Memory B cell (primary cell): ENCODE measurements around the gene NACA.
"Not testable (repeated sequence)": the region's sequence is repeated elsewhere in the genome, so short reads cannot be mapped to it uniquely, and the experiment has no call there.

ENCODE experiments used
- ATAC-seq: fragments of 150-1000 bp; cut with Tn5 transposase; 2 replicates; pipeline ENCODE4 v1.10.0; 2021; ENCODE audit warnings: low read depth, mild to moderate bottlenecking, moderate library complexity
- DNase-seq, 2 donors: peaks; one replicate each; pipeline ENCODE4 v3.0.0; 2022; ENCODE audit warnings: low spot score in 2 of 2
- H3K27ac Mint-ChIP-seq: one replicate; pipeline ENCODE4 v1.8.0; 2022; ENCODE audit warnings: mild to moderate bottlenecking, moderate library complexity, mixed read lengths
- H3K27me3 Mint-ChIP-seq: one replicate; pipeline ENCODE4 v1.8.0; 2022; ENCODE audit warnings: mixed read lengths
- H3K36me3 Mint-ChIP-seq: one replicate; pipeline ENCODE4 v1.8.0; 2022; ENCODE audit warnings: mild to moderate bottlenecking, mixed read lengths
- H3K4me1 Mint-ChIP-seq: one replicate; pipeline ENCODE4 v1.8.0; 2022; ENCODE audit warnings: mixed read lengths
- H3K4me3 Mint-ChIP-seq: one replicate; pipeline ENCODE4 v1.8.0; 2022; ENCODE audit warnings: mild to moderate bottlenecking, moderate library complexity, mixed read lengths
- H3K9me3 Mint-ChIP-seq: one replicate; pipeline ENCODE4 v1.8.0; 2022; ENCODE audit warnings: mixed read lengths

NACA gene

DNA sequence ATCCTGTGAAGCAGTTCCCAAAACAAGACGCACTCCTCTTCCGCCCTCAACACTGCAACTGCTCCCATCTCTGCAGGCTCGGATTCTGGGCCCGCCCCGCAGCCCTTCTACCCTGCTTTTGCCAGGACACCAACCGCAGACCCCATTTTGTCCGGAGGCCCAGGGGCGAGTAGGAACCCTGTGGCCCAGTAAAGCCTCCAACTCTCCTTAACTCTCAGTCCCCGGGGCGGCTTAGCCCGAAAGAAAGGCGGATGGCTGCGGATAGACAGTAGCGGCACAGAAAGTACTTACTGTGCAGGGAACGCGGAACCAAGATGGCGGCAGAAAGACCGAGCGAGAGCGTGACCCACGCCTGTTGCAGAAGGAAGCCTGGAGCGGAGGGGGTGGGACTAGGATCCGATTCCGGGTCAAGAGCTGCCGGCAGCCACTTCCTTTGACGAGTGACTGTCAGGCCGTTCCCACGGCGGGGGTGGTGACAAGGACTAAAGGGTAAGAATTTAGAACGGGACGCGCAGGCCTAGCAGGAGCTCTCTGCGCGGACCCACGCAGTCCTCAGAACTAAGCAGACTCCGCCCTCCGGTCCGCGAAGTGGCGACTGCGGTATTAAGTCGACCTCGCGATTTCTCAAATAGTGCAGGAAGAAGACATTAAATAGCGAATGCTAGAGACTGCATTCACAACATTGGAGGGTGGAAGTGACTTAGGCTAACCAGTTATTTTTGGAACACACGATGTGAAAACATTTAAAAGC, at the start of gene NACA:
TSS of gene NACA (minus strand) at position 328 of the 751 bp plus-strand sequence. CDS start 778 bp downstream, outside the sequence.
- Mint-ChIP-seq H3K4me1 (peaks cover 34% of the 10 kb centered on the region), H3K27ac (peak within 1 kb of the TSS; percentile 87), H3K9me3 (no peaks in the 10 kb centered on the region), H3K36me3 (peaks cover 22% of the 10 kb centered on the region), H3K27me3 (no peaks in the 10 kb centered on the region), H3K4me3 (peak within 1 kb of the TSS; percentile 87)
- ATAC-seq, result peak; percentile 90
- peak; percentile 82 to 92 for DNase-seq

DNA sequence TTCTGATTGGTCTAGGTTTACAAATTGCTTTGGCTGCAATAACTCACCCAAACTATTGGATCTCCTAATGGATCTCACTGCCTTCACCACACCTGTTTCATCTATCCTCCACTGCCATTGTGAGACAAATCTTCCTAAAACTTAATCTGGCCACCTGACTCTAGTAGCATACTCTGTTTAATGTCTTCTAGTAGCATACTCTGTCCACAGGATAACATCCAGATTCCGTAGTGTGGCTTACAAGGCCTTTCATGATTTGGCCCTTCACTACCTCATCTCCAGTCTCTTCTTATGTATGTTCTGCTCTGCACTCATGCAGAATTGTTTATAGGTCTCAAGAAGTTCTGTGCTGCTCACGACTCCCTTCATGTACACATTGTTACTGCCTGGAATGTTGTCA, 48.0 kb upstream of the NACA start:
- ATAC-seq, result no peak
- H3K27ac Mint-ChIP-seq, result no peak overlapping the region
- H3K27me3 Mint-ChIP-seq, result no peaks in the 10 kb centered on the region
- DNase-seq, result no peak
- no peak overlapping the region for H3K4me3 Mint-ChIP-seq
- H3K36me3 Mint-ChIP-seq, result no peaks in the 10 kb centered on the region
- peaks cover 8% of the 10 kb centered on the region for H3K4me1 Mint-ChIP-seq
- no peaks in the 10 kb centered on the region for H3K9me3 Mint-ChIP-seq

DNA sequence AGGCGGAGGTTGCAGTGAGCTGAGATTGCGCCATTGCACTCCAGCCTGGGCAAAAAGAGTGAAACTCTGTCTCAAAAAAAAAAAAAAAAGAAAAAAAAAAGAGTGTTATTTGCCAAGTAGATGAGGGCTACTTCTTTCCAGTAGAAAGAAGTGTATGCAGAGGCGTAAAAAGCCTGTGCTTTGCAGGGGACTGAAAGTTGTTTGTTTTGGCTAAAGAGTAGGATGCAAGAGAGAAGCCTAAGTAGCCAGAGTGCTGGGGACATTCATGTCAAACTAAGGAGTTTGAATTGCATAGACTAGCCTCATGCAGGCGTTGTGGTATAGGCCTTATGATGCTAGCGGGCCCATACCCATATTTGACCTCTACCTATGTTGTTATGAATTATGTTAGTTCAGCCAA, 47.5 kb upstream of the NACA start:
- ATAC-seq (no peak), DNase-seq (no peak)
- Mint-ChIP-seq H3K27me3 (no peaks in the 10 kb centered on the region), H3K36me3 (no peaks in the 10 kb centered on the region), H3K4me1 (peaks cover 8% of the 10 kb centered on the region), H3K9me3 (no peaks in the 10 kb centered on the region), H3K27ac (no peak overlapping the region), H3K4me3 (no peak overlapping the region)

DNA sequence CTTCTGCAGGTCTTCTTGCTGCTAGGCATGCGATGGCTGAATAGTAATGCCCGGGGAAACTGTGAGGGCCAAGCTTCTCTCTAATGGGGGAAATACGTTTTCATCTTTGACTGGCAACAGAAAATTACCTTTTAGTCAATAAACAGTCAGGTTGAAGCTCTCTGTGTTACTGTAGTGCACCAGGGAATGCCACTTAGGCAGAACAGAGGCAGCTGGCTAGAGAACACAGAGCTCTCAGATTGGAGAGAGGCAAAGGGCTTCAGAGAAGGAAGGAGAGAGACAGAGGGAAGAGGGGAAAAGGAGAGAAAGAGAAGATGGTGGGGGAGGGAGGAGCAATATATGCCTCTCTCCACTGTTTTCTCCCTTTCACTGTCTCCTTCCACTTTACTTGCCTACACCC, 44.8 kb upstream of the NACA start:
- ATAC-seq (no peak), DNase-seq (no peak)
- Mint-ChIP-seq H3K27me3 (no peaks in the 10 kb centered on the region), H3K4me1 (peaks cover 12% of the 10 kb centered on the region), H3K27ac (peak overlapping the region; percentile 6), H3K4me3 (no peak overlapping the region), H3K36me3 (no peaks in the 10 kb centered on the region), H3K9me3 (no peaks in the 10 kb centered on the region)

DNA sequence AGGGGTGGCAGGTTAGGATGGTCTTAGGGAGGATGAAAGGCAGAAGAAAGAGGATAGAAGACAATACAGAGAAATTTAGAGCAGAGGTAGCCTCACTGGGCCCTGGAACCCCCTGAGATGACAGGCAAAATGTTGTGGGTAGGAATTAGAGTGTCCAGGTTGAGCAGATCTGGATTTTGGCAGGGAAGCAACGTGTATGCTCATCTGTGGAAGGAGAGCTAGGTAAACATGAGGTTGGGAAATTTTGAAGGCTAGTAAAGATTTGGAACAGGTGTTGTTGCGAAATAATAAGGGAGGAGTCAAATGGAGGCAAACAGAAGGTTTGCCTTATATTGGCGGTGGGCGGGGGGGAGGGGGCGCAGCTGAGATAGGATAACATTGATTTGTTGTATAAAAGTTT, 43.3 kb upstream of the NACA start:
- Mint-ChIP-seq H3K4me1 (peaks cover 9% of the 10 kb centered on the region), H3K27me3 (no peaks in the 10 kb centered on the region), H3K27ac (no peak overlapping the region), H3K9me3 (no peaks in the 10 kb centered on the region), H3K4me3 (no peak overlapping the region), H3K36me3 (no peaks in the 10 kb centered on the region)
- ATAC-seq, result no peak
- DNase-seq, result no peak

DNA sequence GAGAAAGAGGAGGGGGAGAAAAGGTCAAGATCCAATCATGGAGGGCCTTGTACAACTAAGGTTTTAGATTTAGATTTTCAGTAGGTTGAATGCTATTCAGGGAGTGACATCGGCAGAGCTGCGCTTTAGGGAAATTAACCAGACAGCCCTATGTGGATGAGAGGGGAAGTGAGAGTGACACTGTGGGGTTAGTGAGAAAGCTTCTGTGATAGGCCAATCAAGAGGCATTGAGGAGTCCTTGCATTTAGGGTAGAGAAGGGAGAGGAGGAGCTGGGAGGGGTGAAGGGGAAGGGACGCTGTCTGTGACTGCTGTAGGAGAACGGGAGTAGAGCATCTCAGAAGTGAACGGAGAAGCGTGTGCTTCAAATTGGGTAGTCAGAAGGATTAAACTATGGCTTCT, 41.4 kb upstream of the NACA start:
- Mint-ChIP-seq H3K9me3 (no peaks in the 10 kb centered on the region), H3K27me3 (no peaks in the 10 kb centered on the region), H3K27ac (peak overlapping the region; percentile 35), H3K4me3 (peak overlapping the region; percentile 39), H3K36me3 (no peaks in the 10 kb centered on the region), H3K4me1 (peaks cover 9% of the 10 kb centered on the region)
- peak; percentile 100 for ATAC-seq
- peak; percentile 41 to 56 for DNase-seq

DNA sequence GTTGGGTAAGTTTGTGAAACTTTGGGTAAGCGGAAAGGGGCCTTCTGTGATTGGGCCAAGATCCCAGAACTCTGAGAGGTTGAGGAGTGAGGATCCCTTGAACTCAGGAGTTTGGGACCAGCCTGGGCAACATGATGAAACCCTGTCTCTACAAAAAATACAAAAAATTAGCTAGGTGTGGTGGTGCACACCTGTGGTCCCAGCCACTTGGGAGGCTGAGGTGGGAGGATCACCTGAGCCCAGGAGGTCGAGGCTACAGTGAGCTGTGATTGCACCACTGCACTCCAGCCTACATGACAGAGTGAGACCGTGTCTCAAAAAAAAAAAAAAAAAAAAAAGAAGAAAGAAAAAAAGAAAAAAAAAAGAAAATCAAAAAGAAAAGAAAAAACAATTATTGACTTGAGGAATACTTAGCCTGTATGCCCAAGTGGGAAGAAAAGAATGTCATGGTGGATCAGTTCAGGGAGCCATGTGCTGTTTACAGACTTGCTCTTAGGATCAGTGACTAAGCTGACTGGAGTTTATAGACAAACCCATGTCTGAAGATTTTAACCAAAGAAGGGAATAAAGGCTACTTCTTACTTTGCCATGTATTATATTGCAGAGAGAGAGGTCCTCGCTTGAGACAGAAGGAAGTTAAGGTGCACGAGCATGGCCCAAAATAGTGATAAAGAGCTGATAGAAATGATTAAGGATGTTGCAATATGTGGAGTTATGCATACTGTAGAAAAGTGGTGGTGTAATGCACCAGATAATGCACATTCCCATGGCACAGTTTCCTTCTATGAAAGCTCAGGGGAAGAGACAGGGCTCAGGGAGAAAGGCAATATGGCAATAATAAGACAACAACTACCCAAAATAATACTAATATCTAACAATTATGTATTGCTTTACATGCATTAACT, 38.9 kb upstream of the NACA start:
- H3K9me3 Mint-ChIP-seq, result no peaks in the 10 kb centered on the region
- H3K27ac Mint-ChIP-seq, result peak overlapping the region; percentile 2
- DNase-seq, result no peak
- no peak overlapping the region for H3K4me3 Mint-ChIP-seq
- H3K4me1 Mint-ChIP-seq, result peaks cover 9% of the 10 kb centered on the region
- no peak for ATAC-seq
- no peaks in the 10 kb centered on the region for H3K36me3 Mint-ChIP-seq
- no peaks in the 10 kb centered on the region for H3K27me3 Mint-ChIP-seq

DNA sequence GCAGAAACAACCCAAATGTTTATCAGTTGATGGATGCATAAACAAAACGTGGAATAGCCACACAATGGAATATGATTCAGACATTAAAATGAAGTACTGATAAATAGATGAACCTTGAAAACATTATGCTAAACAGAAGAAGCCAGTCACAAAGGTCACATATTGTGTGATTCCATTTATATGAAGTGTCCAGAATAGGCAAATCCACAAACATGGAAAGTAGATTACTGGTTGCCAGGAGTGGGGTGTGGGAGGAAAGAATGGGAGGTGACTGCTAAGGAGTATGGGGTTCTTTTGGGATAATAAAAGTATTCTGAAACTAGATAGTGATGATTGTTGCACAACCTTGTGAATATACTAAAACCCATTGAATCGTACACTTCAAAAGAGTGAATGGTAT, 36.7 kb upstream of the NACA start:
- peaks cover 2% of the 10 kb centered on the region for H3K9me3 Mint-ChIP-seq
- DNase-seq (no peak), ATAC-seq (no peak)
- no peak overlapping the region for H3K4me3 Mint-ChIP-seq
- peaks cover 11% of the 10 kb centered on the region for H3K4me1 Mint-ChIP-seq
- no peak overlapping the region for H3K27ac Mint-ChIP-seq
- H3K36me3 Mint-ChIP-seq, result peaks cover 3% of the 10 kb centered on the region
- H3K27me3 Mint-ChIP-seq, result peaks cover 1% of the 10 kb centered on the region

DNA sequence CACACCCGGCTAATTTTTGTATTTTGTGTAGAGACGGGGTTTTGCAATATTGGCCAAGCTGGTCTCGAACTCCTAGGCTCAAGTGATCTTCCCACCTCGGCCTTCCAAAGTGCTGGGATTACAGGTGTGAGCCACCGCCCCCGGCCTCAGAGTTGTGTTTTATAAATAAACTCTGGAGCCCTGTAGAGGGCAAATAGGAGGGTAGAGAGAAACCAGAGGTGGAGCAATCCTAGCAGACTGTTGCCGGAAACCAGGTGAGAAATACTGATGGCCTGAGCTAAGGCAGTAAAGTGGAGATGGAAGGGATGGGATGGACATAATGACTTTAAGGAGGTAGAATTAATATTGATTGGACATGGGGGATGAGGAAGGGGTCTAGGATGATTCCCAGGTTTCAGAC, 35.4 kb upstream of the NACA start:
- H3K27ac Mint-ChIP-seq, result no peak overlapping the region
- DNase-seq, result no peak
- no peak overlapping the region for H3K4me3 Mint-ChIP-seq
- peaks cover 2% of the 10 kb centered on the region for H3K9me3 Mint-ChIP-seq
- peaks cover 1% of the 10 kb centered on the region for H3K27me3 Mint-ChIP-seq
- no peak for ATAC-seq
- peaks cover 3% of the 10 kb centered on the region for H3K4me1 Mint-ChIP-seq
- H3K36me3 Mint-ChIP-seq, result peaks cover 3% of the 10 kb centered on the region

DNA sequence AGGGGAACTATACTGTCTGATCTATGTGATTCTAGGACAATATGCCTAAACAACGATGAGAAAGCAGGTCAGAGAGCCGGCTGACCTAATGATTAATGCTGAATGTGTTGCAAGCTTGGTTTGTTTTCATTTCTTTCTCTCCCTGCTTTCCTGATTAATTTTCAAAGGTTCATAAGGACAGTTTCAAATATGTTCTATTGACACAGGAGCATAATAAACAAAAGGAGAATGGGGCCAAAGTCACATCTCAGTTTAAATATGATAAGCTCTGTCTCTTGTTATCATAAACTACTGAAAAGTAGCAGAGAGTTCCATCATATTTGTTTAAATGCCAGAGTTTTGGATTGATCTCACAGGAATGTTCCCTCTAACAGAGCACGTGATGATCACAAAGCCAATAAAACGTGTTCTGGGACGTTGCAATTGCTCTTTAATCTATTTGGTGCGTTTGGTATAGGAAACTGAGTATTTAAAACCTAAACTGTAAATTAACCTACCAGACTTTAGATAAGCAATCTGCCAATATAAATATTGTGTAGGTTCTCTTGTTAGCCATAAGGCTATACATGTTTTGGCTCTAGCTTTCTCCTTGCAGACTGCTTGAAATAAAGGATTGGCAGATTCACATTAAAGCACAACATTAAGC, 34.3 kb upstream of the NACA start:
- no peak overlapping the region for H3K4me3 Mint-ChIP-seq
- no peak overlapping the region for H3K27ac Mint-ChIP-seq
- no peak for ATAC-seq
- H3K27me3 Mint-ChIP-seq, result peaks cover 1% of the 10 kb centered on the region
- peaks cover 2% of the 10 kb centered on the region for H3K9me3 Mint-ChIP-seq
- H3K4me1 Mint-ChIP-seq, result peaks cover 3% of the 10 kb centered on the region
- H3K36me3 Mint-ChIP-seq, result peaks cover 3% of the 10 kb centered on the region
- DNase-seq, result no peak

DNA sequence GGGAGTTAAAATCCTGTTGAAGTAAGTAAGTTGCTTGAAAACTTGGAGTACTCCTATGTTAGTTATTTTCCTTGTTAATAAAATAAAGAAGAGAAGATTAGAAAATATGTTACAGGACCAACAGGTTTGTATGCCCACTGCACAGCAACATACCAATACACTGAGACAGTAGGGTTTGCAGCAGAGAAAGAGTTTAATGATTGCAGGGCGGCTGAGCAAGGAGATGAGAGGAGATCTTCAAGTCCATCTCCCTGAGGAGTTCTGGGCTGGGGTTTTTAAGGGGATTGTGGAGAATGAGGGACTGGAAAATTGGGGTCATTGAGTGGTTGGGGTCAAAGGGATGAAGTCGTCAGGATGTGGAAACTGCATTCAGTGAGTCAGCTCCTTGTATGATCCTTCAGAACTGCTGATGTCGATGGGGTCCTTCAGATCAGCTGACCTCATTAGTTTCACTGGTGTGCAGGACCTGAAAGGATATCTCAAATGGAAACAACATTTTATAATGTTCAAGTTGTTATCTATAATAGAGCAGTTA, 33.7 kb upstream of the NACA start:
- ATAC-seq (no peak), DNase-seq (no peak)
- H3K27ac Mint-ChIP-seq, result no peak overlapping the region
- peaks cover 3% of the 10 kb centered on the region for H3K36me3 Mint-ChIP-seq
- peaks cover 3% of the 10 kb centered on the region for H3K4me1 Mint-ChIP-seq
- peaks cover 2% of the 10 kb centered on the region for H3K9me3 Mint-ChIP-seq
- H3K4me3 Mint-ChIP-seq, result no peak overlapping the region
- peaks cover 1% of the 10 kb centered on the region for H3K27me3 Mint-ChIP-seq

DNA sequence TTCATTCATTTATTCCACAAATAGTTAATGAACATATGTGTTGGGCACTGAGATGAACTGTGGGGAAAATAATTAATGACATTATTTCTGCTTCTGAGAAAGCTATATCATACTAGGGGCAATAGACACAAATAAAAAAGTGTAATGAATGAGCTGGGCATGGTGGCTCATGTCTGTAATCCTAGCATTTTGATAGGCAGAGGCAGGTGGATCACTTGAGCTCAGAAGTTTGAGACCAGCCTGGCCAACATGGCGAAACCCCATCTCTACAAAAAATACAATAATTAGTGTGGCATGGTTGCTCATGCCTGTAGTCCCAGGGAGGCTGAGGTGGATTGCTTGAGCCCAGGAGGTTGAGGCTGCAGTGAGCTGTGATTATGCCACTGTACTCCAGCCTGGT, 32.9 kb upstream of the NACA start:
- H3K27ac Mint-ChIP-seq, H3K4me3 Mint-ChIP-seq, ATAC-seq, DNase-seq, H3K36me3 Mint-ChIP-seq, H3K27me3 Mint-ChIP-seq, H3K4me1 Mint-ChIP-seq, H3K9me3 Mint-ChIP-seq: not testable (repeated sequence)

DNA sequence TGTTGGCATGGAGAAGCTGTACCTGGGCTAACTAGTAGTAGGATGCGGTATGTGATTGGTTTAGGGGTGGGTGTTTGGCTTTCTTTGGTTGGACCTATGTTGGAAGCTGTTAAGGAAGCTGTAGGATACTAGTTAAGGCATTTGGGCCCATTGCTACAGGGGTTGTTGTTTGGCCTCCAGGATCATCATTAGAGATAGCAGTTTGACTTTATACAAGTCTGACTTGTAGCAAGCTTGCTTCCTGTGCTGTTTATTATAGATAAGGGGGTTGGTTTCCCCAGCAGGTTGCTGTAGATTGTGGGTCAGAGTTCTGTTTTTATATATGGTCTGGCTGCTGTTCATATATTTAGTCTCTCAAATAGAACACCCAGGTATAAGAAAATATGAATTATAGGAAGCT, 28.5 kb upstream of the NACA start:
- peak overlapping the region; percentile 49 for H3K4me3 Mint-ChIP-seq
- no peak overlapping the region for H3K27ac Mint-ChIP-seq
- H3K4me1 Mint-ChIP-seq, result peaks cover 24% of the 10 kb centered on the region
- DNase-seq, result no peak
- no peaks in the 10 kb centered on the region for H3K27me3 Mint-ChIP-seq
- peaks cover 3% of the 10 kb centered on the region for H3K36me3 Mint-ChIP-seq
- no peaks in the 10 kb centered on the region for H3K9me3 Mint-ChIP-seq
- ATAC-seq, result no peak
